Activated CD4-positive, alpha-beta T cell treated with anti-CD3 and anti-CD28 coated beads, Interleukin-2, amount 10 ng/mL, durations not matched to agents 24 days and 14 days (primary cell): ENCODE data around the gene SCAMP1. TPM values are rescaled to one million over a fixed set of nuclear protein-coding genes. Genes with fewer than 3 reads are reported as not detected.

Experiments used
- DNase-seq: peaks from one replicate; pipeline ENCODE4 v3.0.0; 2022
- H3K27ac Mint-ChIP-seq: one replicate; pipeline ENCODE4 v1.8.0; 2022; ENCODE audit warnings: mild to moderate bottlenecking, mixed read lengths
- H3K27me3 Mint-ChIP-seq: one replicate; pipeline ENCODE4 v1.8.0; 2022; ENCODE audit warnings: mixed read lengths
- H3K36me3 Mint-ChIP-seq: one replicate; pipeline ENCODE4 v1.8.0; 2022; ENCODE audit warnings: low read depth, mild to moderate bottlenecking, mixed read lengths
- H3K4me1 Mint-ChIP-seq: one replicate; pipeline ENCODE4 v1.8.0; 2021; ENCODE audit warnings: mixed read lengths
- H3K4me3 Mint-ChIP-seq: one replicate; pipeline ENCODE4 v1.8.0; 2022; ENCODE audit warnings: mild to moderate bottlenecking, moderate library complexity, mixed read lengths
- H3K9me3 Mint-ChIP-seq: one replicate; pipeline ENCODE4 v1.8.0; 2021; ENCODE audit warnings: mixed read lengths
- intact Hi-C: fragments of 100-400 bp; cut with micrococcal nuclease; formaldehyde crosslinking; loops from one replicate; pipeline ENCODE4 v1.15.1; 2023
- total RNA-seq: library from RNA; stranded (reverse); gene quantifications from 2 replicates; pipeline ENCODE4 v1.2.3, GENCODE V29; 2022

Gene SCAMP1
- total RNA-seq, 1 donor from 2014 or later: 20.8 TPM

GRCh38 chr5:78475370-78475769 is 115.0 kb downstream of the SCAMP1 start:
- DNase-seq: no peak
- Mint-ChIP-seq H3K36me3 (no peaks in the 10 kb centered on the region), H3K9me3 (no peaks in the 10 kb centered on the region), H3K4me3 (no peak overlapping the region), H3K4me1 (peaks cover 3% of the 10 kb centered on the region), H3K27me3 (no peaks in the 10 kb centered on the region), H3K27ac (no peak overlapping the region)
- intact Hi-C loops: no loop called here

- intact Hi-C loops: no loop called here
- no peak overlapping the region for H3K27ac Mint-ChIP-seq
- H3K4me1 Mint-ChIP-seq: peaks cover 3% of the 10 kb centered on the region
- no peaks in the 10 kb centered on the region for H3K9me3 Mint-ChIP-seq
- no peaks in the 10 kb centered on the region for H3K36me3 Mint-ChIP-seq
- no peaks in the 10 kb centered on the region for H3K27me3 Mint-ChIP-seq
- no peak for DNase-seq
- H3K4me3 Mint-ChIP-seq: no peak overlapping the region
Observed at GRCh38 chr5:78476795-78477194, 116.4 kb downstream of the SCAMP1 start.

DNA sequence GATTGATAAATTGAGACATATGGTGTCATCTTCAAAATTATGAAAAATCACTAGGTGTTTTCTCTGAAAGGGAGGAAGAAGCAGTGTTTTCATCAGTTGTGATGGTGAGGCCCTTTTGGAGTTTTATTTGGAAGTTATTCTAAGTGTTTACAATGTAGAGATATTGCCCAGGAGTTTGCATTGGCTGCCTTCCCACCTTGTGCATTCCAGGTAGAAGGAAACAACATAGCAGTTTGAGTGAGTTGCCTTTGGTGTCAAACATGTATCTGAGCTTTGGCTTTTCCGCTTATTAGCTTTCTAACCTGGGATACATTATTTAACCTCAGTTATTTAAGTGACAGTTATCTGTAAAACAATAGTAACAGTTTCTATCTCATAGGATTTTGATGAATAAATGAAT is 122.5 kb downstream of the SCAMP1 start:
- H3K36me3 Mint-ChIP-seq: no peaks in the 10 kb centered on the region

GRCh38 chr5:78483809-78484521 is 123.5 kb downstream of the SCAMP1 start:
- Mint-ChIP-seq H3K27me3 (no peaks in the 10 kb centered on the region), H3K36me3 (no peaks in the 10 kb centered on the region), H3K4me3 (no peak overlapping the region), H3K9me3 (no peaks in the 10 kb centered on the region), H3K4me1 (peaks cover 13% of the 10 kb centered on the region), H3K27ac (no peak overlapping the region)
- DNase-seq: no peak
- intact Hi-C loops: no loop called here

More for the DNA sequence above, 122.5 kb downstream of the SCAMP1 start:
- Mint-ChIP-seq H3K27ac (no peak overlapping the region), H3K4me1 (peaks cover 13% of the 10 kb centered on the region), H3K4me3 (no peak overlapping the region), H3K27me3 (no peaks in the 10 kb centered on the region), H3K9me3 (no peaks in the 10 kb centered on the region)
- no peak for DNase-seq
- intact Hi-C loops: no loop called here

- Mint-ChIP-seq H3K27me3 (no peaks in the 10 kb centered on the region), H3K4me3 (no peak overlapping the region), H3K4me1 (peaks cover 13% of the 10 kb centered on the region), H3K9me3 (no peaks in the 10 kb centered on the region), H3K27ac (no peak overlapping the region), H3K36me3 (no peaks in the 10 kb centered on the region)
- intact Hi-C loops: no loop called here
- DNase-seq: no peak
Observed at GRCh38 chr5:78486218-78486617, 125.8 kb downstream of the SCAMP1 start.

- Mint-ChIP-seq H3K27ac (no peak overlapping the region), H3K4me1 (peaks cover 13% of the 10 kb centered on the region), H3K9me3 (no peaks in the 10 kb centered on the region), H3K36me3 (no peaks in the 10 kb centered on the region), H3K27me3 (no peaks in the 10 kb centered on the region), H3K4me3 (no peak overlapping the region)
- DNase-seq: no peak
- intact Hi-C loops: no loop called here
Observed at GRCh38 chr5:78487846-78488245, 127.4 kb downstream of the SCAMP1 start.

DNA sequence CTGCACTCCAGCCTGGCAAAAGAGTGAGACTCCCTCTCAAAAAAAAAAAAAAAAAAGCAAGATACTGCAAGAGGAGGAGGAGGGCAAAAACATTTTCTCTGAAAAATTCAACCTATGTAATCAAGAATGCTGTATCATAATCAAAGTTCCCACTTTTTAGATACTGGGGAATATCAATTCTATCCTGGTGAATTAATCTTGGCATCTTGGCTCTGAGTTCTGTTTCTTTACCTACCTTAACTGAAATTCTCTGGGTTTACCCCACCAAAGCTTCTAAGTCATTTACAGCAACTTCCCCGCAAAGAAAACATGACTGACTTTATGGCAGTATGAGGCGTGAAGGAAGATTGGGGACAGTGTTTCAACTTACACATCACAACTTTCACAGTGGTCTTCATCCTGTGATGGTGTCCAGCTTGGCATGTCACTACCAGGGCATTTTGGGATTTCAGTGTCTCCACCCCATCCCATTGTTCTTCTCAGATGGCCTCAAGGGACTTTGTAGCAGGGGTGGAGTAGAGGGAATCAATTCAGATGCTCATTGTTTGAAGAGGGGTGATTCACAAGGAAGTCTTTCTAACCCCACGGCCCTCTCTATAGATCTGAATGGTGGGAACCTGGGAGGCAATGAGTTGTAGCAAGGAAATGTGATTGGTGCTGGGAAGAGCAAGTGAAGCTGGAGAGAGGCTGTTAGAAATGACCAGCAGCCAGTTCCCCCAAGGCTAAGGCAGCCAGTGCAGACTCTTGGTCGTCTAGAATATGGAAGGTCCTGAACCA is 130.5 kb downstream of the SCAMP1 start:
- no peaks in the 10 kb centered on the region for H3K36me3 Mint-ChIP-seq
- no peaks in the 10 kb centered on the region for H3K4me1 Mint-ChIP-seq
- intact Hi-C loops: no loop called here
- H3K4me3 Mint-ChIP-seq: no peak overlapping the region
- H3K9me3 Mint-ChIP-seq: no peaks in the 10 kb centered on the region
- no peaks in the 10 kb centered on the region for H3K27me3 Mint-ChIP-seq
- H3K27ac Mint-ChIP-seq: no peak overlapping the region
- no peak for DNase-seq

DNA sequence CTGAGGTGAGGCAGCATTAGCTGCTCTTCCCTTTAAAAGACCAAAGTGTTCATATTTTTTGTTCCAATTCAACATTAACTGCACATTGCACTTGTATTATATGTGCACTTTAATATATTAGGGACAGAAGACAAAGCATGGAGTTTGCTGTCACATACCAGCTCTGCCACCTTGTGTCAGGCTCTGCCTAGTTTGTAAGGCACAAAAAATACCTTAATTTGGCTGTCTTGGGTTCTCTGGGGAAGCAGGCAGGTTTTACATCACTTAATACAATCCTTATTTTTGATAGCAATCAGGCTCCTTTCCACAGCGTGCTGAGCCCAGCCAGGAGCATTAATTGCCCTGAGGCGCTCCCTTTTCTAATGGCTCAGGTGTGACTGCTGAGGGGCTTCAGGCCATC is 131.8 kb downstream of the SCAMP1 start:
- Mint-ChIP-seq H3K4me3 (no peak overlapping the region), H3K9me3 (no peaks in the 10 kb centered on the region), H3K4me1 (no peaks in the 10 kb centered on the region), H3K27ac (no peak overlapping the region), H3K27me3 (peaks cover 5% of the 10 kb centered on the region), H3K36me3 (no peaks in the 10 kb centered on the region)
- no peak for DNase-seq
- intact Hi-C loops: no loop called here

- no peaks in the 10 kb centered on the region for H3K36me3 Mint-ChIP-seq
- H3K4me3 Mint-ChIP-seq: no peak overlapping the region
- intact Hi-C loops: no loop called here
- H3K27me3 Mint-ChIP-seq: peaks cover 5% of the 10 kb centered on the region
- H3K4me1 Mint-ChIP-seq: no peaks in the 10 kb centered on the region
- no peak overlapping the region for H3K27ac Mint-ChIP-seq
- no peaks in the 10 kb centered on the region for H3K9me3 Mint-ChIP-seq
- DNase-seq: no peak
Observed at GRCh38 chr5:78492650-78493049, 132.2 kb downstream of the SCAMP1 start.

GRCh38 chr5:78495800-78496199 is 135.4 kb downstream of the SCAMP1 start:
- Mint-ChIP-seq H3K4me3 (no peak overlapping the region), H3K27ac (no peak overlapping the region), H3K4me1 (no peaks in the 10 kb centered on the region), H3K9me3 (no peaks in the 10 kb centered on the region), H3K36me3 (no peaks in the 10 kb centered on the region), H3K27me3 (peaks cover 17% of the 10 kb centered on the region)
- DNase-seq: no peak
- intact Hi-C loops: no loop called here

DNA sequence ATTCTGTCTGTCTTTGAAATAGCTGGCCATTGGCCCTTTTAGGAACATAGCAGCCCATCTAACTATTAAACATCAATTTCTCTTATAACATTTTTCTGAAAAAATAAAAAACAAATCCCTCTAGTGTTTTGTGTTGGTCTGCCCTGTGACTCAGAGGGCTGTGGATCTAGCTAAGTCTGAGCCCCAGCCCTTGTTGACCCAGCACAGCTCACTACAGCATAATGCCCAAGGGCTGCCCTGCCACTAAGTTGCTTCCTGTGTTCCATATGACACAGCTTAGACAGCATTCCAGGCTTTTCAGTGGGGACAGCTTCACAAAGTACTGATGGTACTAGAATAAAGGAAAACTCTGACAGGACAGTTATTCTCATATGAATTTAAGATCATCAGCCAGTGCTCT is 136.0 kb downstream of the SCAMP1 start:
- H3K9me3 Mint-ChIP-seq: no peaks in the 10 kb centered on the region
- no peak overlapping the region for H3K27ac Mint-ChIP-seq
- H3K4me3 Mint-ChIP-seq: no peak overlapping the region
- DNase-seq: no peak
- no peaks in the 10 kb centered on the region for H3K4me1 Mint-ChIP-seq
- intact Hi-C loops: no loop called here
- peaks cover 20% of the 10 kb centered on the region for H3K27me3 Mint-ChIP-seq
- H3K36me3 Mint-ChIP-seq: no peaks in the 10 kb centered on the region

DNA sequence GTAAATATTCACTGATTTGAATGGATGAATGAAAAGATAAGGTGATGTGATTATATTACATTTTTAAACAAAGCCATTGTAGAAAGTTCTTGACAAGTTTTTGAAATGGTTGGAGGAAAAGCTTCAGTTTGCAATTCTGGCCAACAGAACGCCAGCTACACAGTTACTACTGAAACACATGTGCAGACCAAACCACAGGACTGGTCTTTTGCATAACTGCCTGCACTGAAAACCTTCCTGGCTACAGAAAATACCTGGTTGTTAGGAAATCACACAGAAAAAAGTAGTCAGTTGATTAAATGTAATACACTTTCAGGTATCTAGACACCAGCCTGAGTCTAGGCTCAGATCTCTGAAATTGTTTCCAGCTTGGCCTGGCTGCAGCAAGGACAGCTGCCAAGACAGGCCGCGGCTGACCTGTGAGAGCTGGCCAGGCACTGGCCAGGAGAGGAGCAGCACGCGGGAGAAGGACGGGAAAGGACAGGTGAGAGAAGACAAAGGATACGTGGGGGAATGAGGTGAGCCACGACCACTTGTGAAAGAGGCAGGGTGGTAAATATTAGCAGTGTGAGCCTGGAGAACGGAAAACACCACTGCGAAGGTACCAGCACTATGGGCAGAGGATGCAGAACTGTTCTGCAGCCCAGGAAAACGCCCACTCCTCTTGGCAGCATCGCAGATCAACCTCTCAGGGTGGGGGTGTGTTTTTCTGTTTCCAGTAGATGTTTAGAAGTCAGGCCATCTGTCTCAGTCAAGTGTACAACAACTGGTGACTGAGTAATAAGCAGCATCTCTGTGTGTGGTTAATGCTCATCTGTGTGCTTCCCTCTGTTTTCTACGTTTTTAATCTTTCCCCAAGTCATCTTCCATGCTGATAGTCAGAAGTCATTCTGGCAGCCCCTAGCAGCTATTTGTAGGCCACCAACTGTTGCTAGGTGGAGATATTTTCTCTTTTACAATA is 137.4 kb downstream of the SCAMP1 start:
- Mint-ChIP-seq H3K4me3 (no peak overlapping the region), H3K27me3 (peaks cover 33% of the 10 kb centered on the region), H3K4me1 (no peaks in the 10 kb centered on the region), H3K27ac (no peak overlapping the region), H3K36me3 (no peaks in the 10 kb centered on the region), H3K9me3 (no peaks in the 10 kb centered on the region)
- no peak for DNase-seq
- intact Hi-C loops: no loop called here

DNA sequence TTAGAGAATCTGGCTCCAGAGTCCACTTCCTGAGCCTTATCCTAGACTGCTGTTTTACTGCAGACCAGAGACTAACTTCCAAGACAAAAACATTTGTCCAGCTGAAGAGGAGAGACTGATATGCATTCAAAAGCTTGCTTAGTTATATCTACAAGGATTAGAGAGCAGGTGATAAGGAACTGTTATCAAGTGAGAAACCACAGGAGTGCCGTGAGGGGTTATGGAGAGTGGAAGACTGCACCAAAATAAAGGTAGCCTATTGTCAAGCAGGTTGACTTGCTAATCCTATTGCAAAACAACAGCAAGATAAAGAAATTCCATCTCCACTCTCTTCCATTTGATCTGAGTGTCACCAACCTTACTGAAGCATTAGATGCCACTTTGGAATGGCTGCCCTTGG is 139.1 kb downstream of the SCAMP1 start:
- intact Hi-C loops: no loop called here
- no peak overlapping the region for H3K4me3 Mint-ChIP-seq
- no peak overlapping the region for H3K27ac Mint-ChIP-seq
- no peaks in the 10 kb centered on the region for H3K9me3 Mint-ChIP-seq
- no peaks in the 10 kb centered on the region for H3K36me3 Mint-ChIP-seq
- DNase-seq: no peak
- peaks cover 37% of the 10 kb centered on the region for H3K27me3 Mint-ChIP-seq
- no peaks in the 10 kb centered on the region for H3K4me1 Mint-ChIP-seq

DNA sequence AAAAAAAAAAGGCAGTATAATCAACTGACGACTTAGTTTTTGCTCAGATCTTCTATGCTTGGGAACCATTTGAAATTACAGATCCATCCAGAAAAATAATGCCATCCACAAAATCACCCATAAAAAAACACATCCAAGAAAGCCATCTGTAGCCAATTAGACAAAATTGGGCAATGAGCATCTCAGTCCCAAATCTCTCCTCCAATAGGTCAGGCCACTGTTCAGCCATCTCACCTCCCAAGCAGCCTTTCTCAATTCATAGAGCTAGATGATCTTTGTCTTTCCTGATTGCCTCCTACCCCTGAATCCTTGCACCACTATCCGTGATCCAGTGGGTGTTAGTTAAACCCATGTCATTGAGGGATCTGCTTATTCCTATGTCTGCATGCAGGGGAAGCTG is 139.6 kb downstream of the SCAMP1 start:
- Mint-ChIP-seq H3K4me1 (no peaks in the 10 kb centered on the region), H3K27me3 (peaks cover 39% of the 10 kb centered on the region), H3K9me3 (no peaks in the 10 kb centered on the region), H3K36me3 (no peaks in the 10 kb centered on the region), H3K4me3 (no peak overlapping the region), H3K27ac (no peak overlapping the region)
- intact Hi-C loops: no loop called here
- no peak for DNase-seq
